ENCODE results near the gene ZNF263.

ZNF263 gene

GRCh38 chr16:3328643-3329042 lies 45.4 kb downstream of the ZNF263 start:
- no peak overlapping the region for H3K4me3 ChIP-seq (ENCODE audit: insufficient read length, low read depth)
- no peaks in the 10 kb centered on the region for H3K27me3 ChIP-seq (ENCODE audit: insufficient read depth, insufficient read length)
- H3K36me3 ChIP-seq (ENCODE audit: insufficient read depth, insufficient read length, low read length): no peaks in the 10 kb centered on the region
- H3K4me1 ChIP-seq (ENCODE audit: insufficient read depth, insufficient read length): no peaks in the 10 kb centered on the region
- TF ChIP-seq ZNF274 (IDR thresholded peaks at IDR 0.05; ENCODE audit: low read depth, low read length) (no peak), YY1 (IDR thresholded peaks at IDR 0.05; ENCODE audit: insufficient read depth, insufficient read length) (no peak), SUZ12 (IDR thresholded peaks at IDR 0.05; ENCODE audit: extremely low read depth, insufficient read depth, insufficient read length) (no peak)
- no peak for DNase-seq (ENCODE audit: low read depth, low spot score)
- no peak overlapping the region for H3K9ac ChIP-seq (ENCODE audit: insufficient read length, low read depth)
- no peaks in the 10 kb centered on the region for H3K9me3 ChIP-seq (ENCODE audit: insufficient read depth, low read length)

Measured in NT2/D1 (cell line).